Measurements from ENCODE around the gene MALSU1. TPM values are rescaled to one million over a fixed set of nuclear protein-coding genes. Genes with fewer than 3 reads are reported as not detected.

The MALSU1 gene
- total and polyA plus RNA-seq, 3 donors from 2014 or later, result 51.8 to 74.9 (median 63.8) TPM

- no peak for DNase-seq
- H3K4me3 ChIP-seq, result no peak overlapping the region
- no peaks in the 10 kb centered on the region for H3K4me1 ChIP-seq
- TF ChIP-seq CTCF (IDR thresholded peaks at IDR 0.05), result no peak
- no peak for TF ChIP-seq POLR2A (IDR thresholded peaks at IDR 0.05)
- H3K27ac ChIP-seq, result no peak overlapping the region
- no peaks in the 10 kb centered on the region for H3K36me3 ChIP-seq (ENCODE audit: low read depth, missing control alignments)
- intact Hi-C loops (cut with DNase I; ENCODE audit: low total_unique reads), result no loop called here
- no peaks in the 10 kb centered on the region for H3K27me3 ChIP-seq
- 81% methylated on average over 5 of the region's 5 CpGs for WGBS, 2 donors
- H3K9me3 ChIP-seq, result no peaks in the 10 kb centered on the region
Observed at GRCh38 chr7:23276376-23276775, 22.8 kb upstream of the MALSU1 start.

GRCh38 chr7:23276947-23277346 lies 22.2 kb upstream of the MALSU1 start:
- intact Hi-C loops (cut with DNase I; ENCODE audit: low total_unique reads), result no loop called here
- no peaks in the 10 kb centered on the region for H3K36me3 ChIP-seq (ENCODE audit: low read depth, missing control alignments)
- H3K4me1 ChIP-seq, result no peaks in the 10 kb centered on the region
- H3K4me3 ChIP-seq, result no peak overlapping the region
- WGBS, 2 donors, result 88 to 93% methylated on average over 3 of the region's 3 CpGs
- H3K27me3 ChIP-seq, result no peaks in the 10 kb centered on the region
- no peak for DNase-seq
- no peak overlapping the region for H3K27ac ChIP-seq
- TF ChIP-seq CTCF (IDR thresholded peaks at IDR 0.05), result no peak
- no peak for TF ChIP-seq POLR2A (IDR thresholded peaks at IDR 0.05)
- H3K9me3 ChIP-seq, result no peaks in the 10 kb centered on the region

- WGBS, 2 donors, result 41 to 47% methylated on average over 6 of the region's 6 CpGs
- H3K36me3 ChIP-seq (ENCODE audit: low read depth, missing control alignments), result no peaks in the 10 kb centered on the region
- no peak overlapping the region for H3K27ac ChIP-seq
- peak; percentile 36 to 58 (median 52) for TF ChIP-seq CTCF (IDR thresholded peaks at IDR 0.05)
- TF ChIP-seq POLR2A (IDR thresholded peaks at IDR 0.05), result no peak
- H3K4me1 ChIP-seq, result no peaks in the 10 kb centered on the region
- DNase-seq, result peak; percentile 22
- H3K27me3 ChIP-seq, result no peaks in the 10 kb centered on the region
- H3K4me3 ChIP-seq, result no peak overlapping the region
- intact Hi-C loops (cut with DNase I; ENCODE audit: low total_unique reads), result no loop called here
- H3K9me3 ChIP-seq, result no peaks in the 10 kb centered on the region
Observed at GRCh38 chr7:23277359-23277989, 21.7 kb upstream of the MALSU1 start.

GRCh38 chr7:23279819-23280525 lies 19.2 kb upstream of the MALSU1 start:
- no peak overlapping the region for H3K4me3 ChIP-seq
- no peak for TF ChIP-seq POLR2A (IDR thresholded peaks at IDR 0.05)
- TF ChIP-seq CTCF (IDR thresholded peaks at IDR 0.05), result no peak

More at GRCh38 chr7:23279819-23280525, 19.2 kb upstream of the MALSU1 start:
- H3K4me1 ChIP-seq, result no peaks in the 10 kb centered on the region
- H3K9me3 ChIP-seq, result no peaks in the 10 kb centered on the region
- no peak for DNase-seq
- intact Hi-C loops (cut with DNase I; ENCODE audit: low total_unique reads), result no loop called here
- no peaks in the 10 kb centered on the region for H3K36me3 ChIP-seq (ENCODE audit: low read depth, missing control alignments)
- WGBS, 2 donors, result 90 to 91% methylated on average over 2 of the region's 2 CpGs
- H3K27me3 ChIP-seq, result no peaks in the 10 kb centered on the region
- no peak overlapping the region for H3K27ac ChIP-seq

Measured in testis (tissue), 3 donors.